HFFc6 (cell line): ENCODE results near the gene PPP2R5C. TPM values are rescaled to one million over a fixed set of nuclear protein-coding genes. Genes with fewer than 3 reads are reported as not detected.

Source experiments
- DNase-seq: peaks from one replicate; pipeline ENCODE4 v3.0.0-alpha.2; 2018
- H3K27ac Mint-ChIP-seq: 2 replicates; pipeline ENCODE4 v1.8.0; 2020; ENCODE audit warnings: mild to moderate bottlenecking, mixed read lengths
- H3K27me3 Mint-ChIP-seq: 2 replicates; pipeline ENCODE4 v1.8.0; 2021; ENCODE audit warnings: mild to moderate bottlenecking, moderate library complexity, mixed read lengths; ENCODE audit not compliant: insufficient read depth
- H3K36me3 Mint-ChIP-seq: 2 replicates; pipeline ENCODE4 v1.8.0; 2021; ENCODE audit warnings: low read depth, mixed read lengths
- H3K4me1 Mint-ChIP-seq: 2 replicates; pipeline ENCODE4 v1.8.0; 2020; ENCODE audit warnings: low read depth, mixed read lengths
- H3K4me3 Mint-ChIP-seq: 2 replicates; pipeline ENCODE4 v1.8.0; 2020; ENCODE audit warnings: mild to moderate bottlenecking, moderate library complexity, mixed read lengths
- H3K9me3 Mint-ChIP-seq: 2 replicates; pipeline ENCODE4 v1.8.0; 2020; ENCODE audit warnings: mild to moderate bottlenecking, mixed read lengths
- CTCF ChIP-seq: fragments of 200-600 bp; sonication (generic); IDR thresholded peaks from 2 replicates; pipeline ENCODE4 v1.5.0; 2021; ENCODE audit warnings: antibody characterized with exemption, mild to moderate bottlenecking
- total RNA-seq, 6 experiments: library from RNA; stranded (reverse); fragmentation: NEBNext Ultra II Directional; extraction: Animal tissue kit (Norgen Biotek cat#: 25700); gene quantifications; 2 replicates in 1 of 6; 3 replicates in 5 of 6; pipeline ENCODE4 v1.2.3, GENCODE V29; 2021

Gene PPP2R5C
- total RNA-seq, 6 experiments from 2014 or later = 108 to 128 (median 122) TPM

DNA sequence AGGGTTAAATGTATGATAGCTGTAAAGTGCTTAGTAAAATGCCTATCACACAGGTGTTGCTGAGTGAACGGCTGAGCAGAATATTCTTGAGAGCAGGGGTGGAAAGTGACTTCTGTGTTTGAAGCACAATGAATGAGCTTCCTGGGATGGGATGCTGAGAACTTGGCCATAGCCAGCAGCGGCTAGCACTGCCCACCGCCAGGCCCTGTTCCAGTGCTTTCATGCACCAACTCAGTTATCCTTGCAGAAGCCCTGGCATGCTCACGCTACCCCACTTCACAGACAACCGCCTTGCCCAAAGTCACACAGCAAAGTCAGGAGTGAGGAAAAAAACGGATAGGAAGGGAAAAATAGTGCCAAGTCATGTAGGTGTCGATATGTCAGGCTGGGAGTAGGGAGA, 213.7 kb downstream of the PPP2R5C start:
- no peaks in the 10 kb centered on the region for H3K9me3 Mint-ChIP-seq
- peaks cover 44% of the 10 kb centered on the region for H3K36me3 Mint-ChIP-seq
- TF ChIP-seq CTCF = no peak
- peak overlapping the region; percentile 73 for H3K27ac Mint-ChIP-seq
- H3K4me1 Mint-ChIP-seq = peaks cover 78% of the 10 kb centered on the region
- H3K27me3 Mint-ChIP-seq = no peaks in the 10 kb centered on the region
- DNase-seq = no peak
- no peak overlapping the region for H3K4me3 Mint-ChIP-seq

Other genes with a start within 250 kb of the PPP2R5C start
- gene DIO3, start 200.2 kb upstream of the PPP2R5C start, total RNA-seq = not detected
- 100 to 1,000 TPM; 364 to 643 (median 408) TPM for gene DYNC1H1, start 202.9 kb downstream of the PPP2R5C start, total RNA-seq